SU-DHL-6 (cell line): ENCODE data around the gene PAN3.

Source experiments
- CTCF ChIP-seq: fragments of 200-600 bp; sonication (generic); IDR thresholded peaks from one replicate; pipeline ENCODE4 v1.5.1; 2017; ENCODE audit warnings: antibody characterized with exemption, mild to moderate bottlenecking, low read length, moderate library complexity; ENCODE audit not compliant: insufficient read depth, poor library complexity, severe bottlenecking
- EZH2phosphoT487 ChIP-seq: fragments of 200-600 bp; sonication (generic), shearing (Covaris generic); conservative IDR thresholded peaks from 2 replicates; pipeline ENCODE4 v1.6.1; 2018; ENCODE audit warnings: mild to moderate bottlenecking, antibody characterized with exemption, low read length, moderate library complexity, mixed read lengths

GRCh38 chr13:28248080-28248479 is 109.7 kb downstream of the PAN3 start:
- TF ChIP-seq CTCF: no peak
- no peak for TF ChIP-seq EZH2phosphoT487
